NB4 (cell line): Measurements from ENCODE around the gene HOXB6.

Experiments used
- DNase-seq: peaks from one replicate; pipeline ENCODE4 v3.0.0; 2010; ENCODE audit warnings: low read depth
- H3K4me3 ChIP-seq: one replicate; pipeline ENCODE4 v1.5.1; 2011; ENCODE audit warnings: mild to moderate bottlenecking, low read depth, low read length, moderate library complexity
- CTCF ChIP-seq: IDR thresholded peaks from one replicate; pipeline ENCODE4 v1.5.1; 2012; ENCODE audit warnings: low read depth, low read length
- MAX ChIP-seq: IDR thresholded peaks from 2 replicates; pipeline ENCODE4 v1.6.1; 2011; ENCODE audit warnings: low read depth, low read length
- MYC ChIP-seq: IDR thresholded peaks from 2 replicates; pipeline ENCODE4 v1.6.1; 2011; ENCODE audit warnings: low read depth, low read length
- POLR2A ChIP-seq: IDR thresholded peaks from 2 replicates; pipeline ENCODE4 v1.6.1; 2011; ENCODE audit warnings: mild to moderate bottlenecking; ENCODE audit not compliant: insufficient read length; ENCODE audit errors: extremely low read depth

The HOXB6 gene

GRCh38 chr17:48561884-48562810 is 42.6 kb downstream of the HOXB6 start:
- TF ChIP-seq POLR2A (no peak), CTCF (peak; percentile 7)
- DNase-seq, result no peak
- H3K4me3 ChIP-seq, result no peak overlapping the region

GRCh38 chr17:48559840-48560817 is 44.7 kb downstream of the HOXB6 start:
- no peak for DNase-seq
- TF ChIP-seq CTCF, result no peak
- TF ChIP-seq MAX, result no peak
- no peak for TF ChIP-seq MYC
- no peak for TF ChIP-seq POLR2A
- H3K4me3 ChIP-seq, result no peak overlapping the region

- no peak overlapping the region for H3K4me3 ChIP-seq
- DNase-seq, result no peak
- TF ChIP-seq MYC (no peak), CTCF (no peak), POLR2A (no peak), MAX (no peak)
These were observed 45.5 kb downstream of the HOXB6 start for GRCh38 chr17:48559122-48559839.

- no peak for TF ChIP-seq MAX
- no peak for TF ChIP-seq MYC
- no peak for TF ChIP-seq POLR2A
- no peak for TF ChIP-seq CTCF
- H3K4me3 ChIP-seq, result no peak overlapping the region
- DNase-seq, result no peak
These were observed 46.0 kb downstream of the HOXB6 start for GRCh38 chr17:48558831-48559121.

GRCh38 chr17:48558057-48558830 is 46.5 kb downstream of the HOXB6 start:
- TF ChIP-seq CTCF, result no peak
- no peak for TF ChIP-seq POLR2A
- TF ChIP-seq MYC, result no peak
- no peak for TF ChIP-seq MAX
- no peak for DNase-seq
- H3K4me3 ChIP-seq, result no peak overlapping the region
